Pons (tissue), 1 donor: ENCODE data around the gene ZDHHC7.
"Not testable (repeated sequence)": the region's sequence is repeated elsewhere in the genome, so short reads cannot be mapped to it uniquely, and the experiment has no call there.

Experiments
- DNase-seq: peaks from one replicate; pipeline ENCODE4 v3.0.0-alpha.2; 2016; ENCODE audit warnings: low spot score

Gene ZDHHC7, protein sequence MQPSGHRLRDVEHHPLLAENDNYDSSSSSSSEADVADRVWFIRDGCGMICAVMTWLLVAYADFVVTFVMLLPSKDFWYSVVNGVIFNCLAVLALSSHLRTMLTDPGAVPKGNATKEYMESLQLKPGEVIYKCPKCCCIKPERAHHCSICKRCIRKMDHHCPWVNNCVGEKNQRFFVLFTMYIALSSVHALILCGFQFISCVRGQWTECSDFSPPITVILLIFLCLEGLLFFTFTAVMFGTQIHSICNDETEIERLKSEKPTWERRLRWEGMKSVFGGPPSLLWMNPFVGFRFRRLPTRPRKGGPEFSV

DNA sequence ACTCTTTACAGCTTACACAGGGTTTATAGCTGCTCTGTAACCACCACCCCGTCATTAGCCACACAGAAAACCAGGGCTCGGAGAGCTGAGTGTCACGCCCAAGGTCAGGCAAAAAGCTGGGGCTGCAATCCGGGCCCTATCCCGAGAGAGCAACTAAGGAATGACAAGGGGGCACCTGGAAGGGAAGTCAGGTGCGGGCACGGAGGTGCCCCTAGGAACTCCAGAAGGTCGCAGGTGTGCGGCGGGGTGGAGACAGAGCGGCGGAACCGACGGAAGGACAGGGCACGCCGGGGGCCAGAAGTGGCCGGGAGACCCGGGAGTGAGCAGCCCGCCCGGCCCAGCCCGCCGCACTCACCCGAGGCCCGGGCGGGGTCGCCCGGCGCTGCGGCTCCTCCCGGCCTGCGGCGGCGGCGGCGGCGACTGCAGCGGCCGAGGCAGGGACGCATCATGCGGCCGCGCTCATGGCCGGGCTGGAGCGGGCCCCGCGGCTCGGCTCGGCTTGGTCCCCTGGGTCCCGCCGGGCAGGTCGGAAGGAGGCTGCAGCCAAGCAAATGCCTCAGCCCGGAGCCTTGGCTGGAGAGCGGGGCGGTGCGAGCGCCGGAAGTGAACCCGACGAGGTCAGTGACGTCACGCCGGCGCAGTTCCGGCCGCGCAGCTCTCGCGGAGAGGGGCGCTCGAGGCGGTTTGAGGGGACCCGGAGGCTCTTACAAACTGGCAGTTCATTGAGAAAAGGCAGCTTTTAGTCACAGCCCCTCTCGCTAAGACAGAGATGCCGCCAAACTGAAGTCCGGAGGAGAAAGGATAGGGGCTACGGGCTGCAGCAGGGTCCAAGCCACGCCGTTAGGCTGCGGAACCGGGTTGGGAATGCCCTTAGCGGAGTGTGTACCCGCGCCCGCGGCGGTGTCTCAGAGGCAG, at the start of gene ZDHHC7:
TSS of gene ZDHHC7 (minus strand) at position 605 of the 915 bp plus-strand sequence. CDS start 20,917 bp downstream, outside the sequence.
- DNase-seq = peak; percentile 79

DNA sequence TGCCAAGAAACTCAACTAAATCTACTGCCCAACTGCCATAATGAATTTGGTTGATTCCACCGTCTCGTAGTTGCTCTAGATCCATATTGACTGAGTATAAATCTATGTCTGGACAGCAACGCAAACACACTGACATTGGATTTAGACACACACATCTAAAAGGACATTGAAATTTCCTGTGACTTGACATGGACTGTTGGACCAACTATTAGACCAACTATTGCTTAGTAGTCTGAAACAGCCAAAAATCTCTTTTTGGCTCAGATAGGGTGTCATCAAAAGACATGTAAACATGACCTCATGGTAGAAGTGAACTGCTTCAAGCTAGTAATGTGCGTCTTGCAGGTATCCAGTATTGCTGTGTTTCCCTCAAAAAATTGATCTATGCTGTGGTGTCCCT, 47.6 kb upstream of the ZDHHC7 start:
- no peak for DNase-seq

DNA sequence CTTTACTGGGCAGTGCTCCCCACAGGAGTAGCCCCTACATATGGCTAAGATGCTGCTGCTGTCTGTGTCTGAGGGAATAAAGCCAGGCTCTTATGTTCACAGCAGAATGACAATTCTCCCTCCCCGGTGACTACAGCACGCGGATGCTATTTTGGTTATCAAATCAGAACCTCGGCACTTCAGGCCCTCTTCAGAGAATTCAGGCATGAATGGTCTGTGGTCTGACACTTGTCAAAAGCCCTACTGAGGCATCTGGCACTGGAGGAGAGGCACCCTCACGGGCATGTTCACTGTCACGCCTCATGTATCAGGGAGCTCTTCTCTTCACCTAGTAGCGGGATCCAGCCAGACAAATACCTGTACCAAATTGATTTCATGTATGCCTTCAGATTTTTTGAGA, 46.6 kb upstream of the ZDHHC7 start:
- no peak for DNase-seq

DNA sequence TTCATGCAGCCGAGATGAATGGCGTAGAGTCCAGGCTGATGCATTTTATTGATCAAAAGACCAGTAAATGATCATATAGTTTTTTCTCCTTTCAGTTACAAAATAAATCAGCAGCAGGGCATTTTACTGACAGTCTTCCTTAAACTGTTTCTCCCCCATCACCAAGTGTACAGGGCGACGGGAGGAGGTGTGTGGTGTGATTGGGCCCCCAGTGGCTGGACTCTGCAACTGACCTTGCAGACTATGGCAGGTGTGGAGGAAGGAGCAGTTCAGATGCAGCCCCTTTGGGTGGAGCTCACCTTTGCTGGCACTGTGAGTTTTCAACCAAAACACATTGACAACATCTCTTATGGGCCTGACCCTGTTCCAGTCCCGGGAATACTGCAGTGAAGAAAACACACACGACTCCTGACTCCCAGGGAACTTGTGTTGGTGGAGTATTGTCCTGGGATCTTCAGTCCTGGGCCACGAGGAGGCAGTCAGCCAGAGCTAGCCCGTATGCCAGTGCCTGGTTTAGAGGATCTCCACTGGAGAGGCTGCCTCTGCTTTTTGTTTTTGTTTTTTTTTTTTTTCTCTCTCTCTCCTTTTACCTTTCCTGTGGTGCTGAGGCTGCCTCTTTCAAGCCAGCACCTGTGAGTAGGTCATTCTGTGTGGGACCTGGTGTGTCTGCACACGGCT, 46.0 kb upstream of the ZDHHC7 start:
- DNase-seq = no peak

DNA sequence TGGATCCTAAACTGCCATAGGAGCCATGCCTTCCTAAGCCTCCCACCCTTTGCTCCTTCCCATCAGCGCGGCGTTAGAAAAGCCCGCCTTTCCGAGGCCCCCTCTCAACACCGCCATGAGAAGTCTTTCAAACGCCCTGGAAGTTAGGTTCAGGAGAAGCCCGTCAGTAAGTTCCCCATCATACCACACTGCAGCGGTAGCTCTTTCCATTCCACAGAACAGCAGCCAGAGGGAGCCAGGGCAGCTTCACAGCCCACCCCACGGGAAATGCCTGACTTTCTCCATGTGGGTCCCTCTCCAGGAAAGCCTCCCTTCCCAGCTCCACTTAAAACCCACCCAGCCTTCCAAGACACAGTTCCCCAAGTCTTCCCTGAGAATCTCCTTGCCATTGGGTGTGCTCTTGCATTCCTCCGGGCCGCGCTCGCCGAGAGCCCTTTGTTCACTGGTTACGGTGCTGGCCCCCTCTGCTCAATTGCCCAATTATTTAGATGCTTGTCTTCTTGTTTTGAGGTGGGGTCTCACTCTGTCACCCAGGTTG, 44.9 kb upstream of the ZDHHC7 start:
- peak; percentile 57 for DNase-seq

DNA sequence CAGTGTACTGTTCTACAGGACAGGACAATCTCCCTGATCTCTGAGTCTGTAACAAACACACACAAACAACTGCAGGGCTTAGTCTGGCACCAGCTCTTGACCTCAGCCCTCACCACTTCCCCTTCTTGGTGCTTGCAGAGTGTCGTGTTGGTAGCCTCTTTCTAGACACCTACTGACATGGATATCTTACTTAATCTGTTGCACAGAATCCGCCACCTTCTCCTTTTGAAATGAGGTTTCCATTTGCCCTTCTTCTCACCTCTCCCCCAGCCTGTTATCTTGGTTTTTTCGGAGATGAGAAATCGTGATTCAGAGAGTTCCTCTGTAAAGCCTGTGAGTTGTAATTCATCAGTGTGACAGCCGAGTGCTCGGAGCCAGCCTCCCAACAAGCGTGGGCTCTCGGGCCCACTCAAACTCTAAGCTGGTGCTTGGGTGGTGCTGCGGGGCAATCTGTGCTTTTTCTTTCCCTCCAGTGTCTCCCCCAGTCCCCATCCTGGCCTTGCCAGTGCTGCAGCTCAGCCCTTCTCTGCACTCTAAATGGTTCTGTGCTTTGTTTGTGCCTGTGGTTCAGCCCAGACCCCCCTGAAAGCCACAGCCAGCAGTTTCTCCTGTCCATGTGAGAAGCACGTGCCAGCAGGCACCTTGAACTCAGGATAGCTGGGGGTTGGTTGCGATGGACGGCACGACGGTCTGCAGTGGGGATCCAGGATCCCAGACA, 44.3 kb upstream of the ZDHHC7 start:
- DNase-seq = peak; percentile 83

DNA sequence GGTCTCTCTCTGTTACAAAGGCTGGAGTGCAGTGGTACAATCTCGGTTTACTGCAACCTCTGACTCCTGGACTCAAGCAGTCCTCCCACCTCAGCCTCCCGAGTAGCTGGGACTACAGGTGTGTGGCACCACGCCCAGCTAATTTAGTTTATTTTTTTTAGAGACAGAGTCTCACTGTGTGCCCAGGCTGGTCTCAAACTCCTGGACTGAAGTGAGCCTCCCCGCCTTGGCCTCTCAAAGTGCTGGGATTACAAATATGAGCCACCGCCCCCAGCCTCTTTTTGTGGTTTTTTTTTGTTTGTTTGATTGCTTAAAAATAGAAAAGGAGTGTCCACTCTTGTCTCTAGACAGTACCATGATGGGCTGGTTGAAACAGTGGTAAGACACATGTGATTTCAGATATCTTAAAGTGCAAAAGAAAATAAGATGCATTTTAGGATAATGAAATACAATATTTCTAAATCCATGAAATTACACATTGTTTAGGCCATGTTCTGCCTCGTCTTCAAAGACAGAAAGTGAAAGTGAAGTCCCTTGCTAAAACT, 43.7 kb upstream of the ZDHHC7 start:
- DNase-seq = no peak

DNA sequence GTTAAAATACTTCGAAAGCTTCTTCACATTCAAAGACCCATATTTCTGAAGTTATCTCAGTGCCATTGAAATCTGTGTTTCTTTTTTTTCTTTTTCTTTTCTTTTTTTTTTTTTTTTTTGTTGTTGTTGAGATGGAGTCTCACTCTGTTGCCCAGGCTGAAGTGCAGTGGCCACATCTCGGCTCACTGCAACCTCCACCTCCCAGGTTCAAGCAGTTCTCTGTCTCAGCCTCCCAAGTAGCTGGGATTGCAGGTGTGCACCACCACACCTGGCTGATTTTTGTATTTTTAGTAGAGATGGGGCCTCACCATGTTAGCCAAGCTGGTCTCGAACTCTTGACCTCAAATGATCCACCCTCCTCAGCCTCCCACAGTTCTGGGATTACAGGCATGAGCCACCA, 43.0 kb upstream of the ZDHHC7 start:
- DNase-seq = not testable (repeated sequence)

DNA sequence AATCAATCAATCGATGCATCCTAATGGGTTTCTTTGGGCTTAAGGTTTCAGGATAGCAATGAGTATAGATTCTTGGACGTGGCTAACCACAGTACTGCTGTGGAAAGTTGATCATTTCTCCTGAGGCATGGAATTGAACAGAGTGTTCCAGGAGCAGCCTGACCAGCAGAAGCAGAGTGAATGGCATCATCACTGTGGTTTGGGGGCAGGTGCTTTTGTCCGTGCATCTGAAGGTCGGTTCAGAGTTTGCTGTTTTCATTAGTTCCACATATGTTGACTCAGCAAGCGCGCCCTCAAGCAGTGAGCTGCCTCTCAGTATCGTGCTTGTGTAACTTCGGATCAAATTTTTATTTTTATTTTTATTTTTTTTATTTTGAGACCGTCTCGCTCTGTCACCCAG, 41.2 kb upstream of the ZDHHC7 start:
- no peak for DNase-seq

DNA sequence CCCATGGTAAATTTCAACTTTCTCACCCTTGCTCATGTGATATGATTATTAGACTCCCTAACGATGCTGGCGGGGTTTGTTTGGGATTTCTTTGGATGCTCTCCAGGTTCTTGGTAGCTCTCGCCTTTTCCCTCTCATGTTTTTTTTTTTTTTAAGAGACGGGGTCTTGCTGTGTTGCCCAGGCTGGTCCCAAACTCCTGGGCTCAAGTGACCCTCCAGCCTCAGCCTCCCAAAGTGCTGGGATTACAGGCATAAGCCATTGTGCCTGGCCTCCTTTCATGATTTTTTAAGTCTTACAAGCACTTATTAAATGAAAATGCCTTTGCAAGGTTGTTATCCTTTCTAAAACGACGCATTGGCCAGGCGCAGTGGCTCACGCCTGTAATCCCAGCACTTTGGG, 40.3 kb upstream of the ZDHHC7 start:
- no peak for DNase-seq

DNA sequence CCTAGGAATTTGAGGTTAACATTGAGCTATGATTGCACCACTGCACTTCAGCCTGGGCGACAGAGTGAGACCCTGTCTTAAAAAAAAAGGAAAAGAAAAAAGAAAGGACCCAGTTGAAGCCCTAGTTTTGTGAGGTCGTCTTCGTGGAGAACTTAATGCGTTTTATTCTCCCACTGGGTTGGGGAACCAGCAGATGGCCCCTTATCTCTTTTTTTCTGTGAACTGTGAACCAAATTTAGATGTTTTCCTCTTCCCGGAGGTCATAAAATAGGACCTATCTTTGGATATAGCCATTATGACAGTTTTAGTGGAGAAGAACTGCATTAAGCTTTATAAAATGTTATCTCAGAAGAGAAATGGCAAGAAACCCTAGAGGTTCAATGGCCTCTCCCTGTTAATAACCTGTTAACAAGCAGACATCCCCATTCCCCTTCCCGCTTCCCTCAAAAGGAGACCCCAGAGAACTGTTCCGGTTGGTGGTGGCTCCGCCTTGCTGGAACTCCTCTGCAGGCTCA, 39.8 kb upstream of the ZDHHC7 start:
- no peak for DNase-seq

DNA sequence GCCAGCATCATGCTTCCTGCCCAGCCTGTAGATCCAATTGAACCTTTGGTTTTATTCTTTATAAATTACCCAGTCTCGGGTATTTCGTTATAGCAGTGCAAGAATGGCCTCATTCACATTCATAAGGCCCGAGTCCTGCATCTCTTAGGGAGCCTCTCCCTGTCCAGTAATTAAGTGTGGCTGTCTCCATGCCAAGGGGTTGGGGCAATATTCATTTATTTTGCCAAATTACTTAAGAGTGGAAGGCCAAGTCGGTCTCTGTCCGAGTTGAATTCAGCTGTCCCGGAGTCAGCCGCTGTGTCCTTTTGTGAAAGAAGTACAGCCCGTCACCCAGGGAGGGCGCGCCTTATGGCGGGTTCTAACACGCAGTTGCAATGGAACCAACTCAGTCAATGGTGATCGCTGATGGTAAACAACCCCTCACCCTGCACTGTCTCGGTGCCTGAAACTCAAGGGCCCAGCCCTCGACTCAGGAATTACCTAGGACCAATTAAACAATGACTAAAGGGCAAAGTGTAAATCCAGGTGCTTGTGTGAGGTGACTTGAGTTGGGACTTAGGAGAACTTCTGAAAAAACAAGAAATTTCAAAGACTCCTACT, 38.5 kb upstream of the ZDHHC7 start:
- no peak for DNase-seq

DNA sequence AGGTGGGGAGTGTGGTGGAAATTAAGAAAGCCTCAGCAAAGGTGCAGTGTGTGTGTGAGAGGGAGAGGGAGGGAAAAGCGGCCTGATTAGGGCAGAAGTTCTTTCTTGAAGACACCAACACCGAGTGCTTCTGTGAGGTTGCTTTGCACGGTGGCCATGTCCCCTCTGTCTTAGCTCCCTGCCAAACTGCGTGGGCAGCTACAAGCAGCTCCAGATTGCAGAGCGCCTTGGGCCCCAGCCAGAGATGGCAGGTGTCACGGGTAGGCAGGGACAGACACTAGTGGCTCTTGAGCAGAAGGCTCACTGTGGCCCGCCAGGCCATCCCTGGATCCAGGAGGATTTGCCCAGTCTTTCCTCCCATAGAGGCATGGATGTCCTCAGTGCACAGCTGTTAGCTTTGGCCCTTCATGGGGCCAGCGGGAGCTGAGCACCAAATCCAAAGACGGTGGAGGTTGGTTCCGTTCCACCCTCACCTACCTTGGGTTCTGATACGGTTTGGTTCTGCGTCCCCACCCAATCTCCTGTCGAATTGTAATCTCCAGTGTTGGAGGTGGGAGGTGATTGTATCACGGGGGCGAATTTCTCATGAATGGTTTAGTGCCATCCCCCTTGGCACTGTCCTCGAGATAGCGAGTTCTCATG, 37.7 kb upstream of the ZDHHC7 start:
- no peak for DNase-seq

DNA sequence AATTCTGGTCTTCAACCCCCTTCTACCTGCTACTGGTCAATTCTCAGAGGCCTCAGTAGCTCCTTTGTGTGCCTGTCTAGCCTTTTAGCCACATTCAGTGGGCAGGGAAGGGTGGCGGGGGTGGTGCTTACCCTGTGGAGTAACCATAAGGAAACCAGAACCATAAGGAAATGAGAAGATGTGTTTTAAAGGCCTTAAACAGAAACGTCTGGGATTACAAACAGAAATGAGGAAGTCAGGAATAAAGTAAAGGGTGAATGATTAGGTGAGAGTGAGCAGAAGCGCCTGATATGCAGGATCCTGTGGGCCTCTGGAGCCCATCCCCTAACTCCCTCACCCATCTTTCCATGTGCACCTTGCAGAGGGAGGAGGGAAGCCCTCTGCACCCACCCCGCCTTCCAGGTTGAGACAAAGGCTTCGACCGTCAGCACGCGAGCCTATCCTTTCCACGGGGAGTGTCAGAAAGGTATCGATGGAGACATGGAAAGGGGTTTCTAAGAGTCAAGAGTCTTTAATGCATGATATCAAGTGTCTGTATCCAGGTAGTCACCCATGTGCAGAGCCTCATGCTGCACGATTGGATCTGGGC, 36.6 kb upstream of the ZDHHC7 start:
- DNase-seq = no peak

DNA sequence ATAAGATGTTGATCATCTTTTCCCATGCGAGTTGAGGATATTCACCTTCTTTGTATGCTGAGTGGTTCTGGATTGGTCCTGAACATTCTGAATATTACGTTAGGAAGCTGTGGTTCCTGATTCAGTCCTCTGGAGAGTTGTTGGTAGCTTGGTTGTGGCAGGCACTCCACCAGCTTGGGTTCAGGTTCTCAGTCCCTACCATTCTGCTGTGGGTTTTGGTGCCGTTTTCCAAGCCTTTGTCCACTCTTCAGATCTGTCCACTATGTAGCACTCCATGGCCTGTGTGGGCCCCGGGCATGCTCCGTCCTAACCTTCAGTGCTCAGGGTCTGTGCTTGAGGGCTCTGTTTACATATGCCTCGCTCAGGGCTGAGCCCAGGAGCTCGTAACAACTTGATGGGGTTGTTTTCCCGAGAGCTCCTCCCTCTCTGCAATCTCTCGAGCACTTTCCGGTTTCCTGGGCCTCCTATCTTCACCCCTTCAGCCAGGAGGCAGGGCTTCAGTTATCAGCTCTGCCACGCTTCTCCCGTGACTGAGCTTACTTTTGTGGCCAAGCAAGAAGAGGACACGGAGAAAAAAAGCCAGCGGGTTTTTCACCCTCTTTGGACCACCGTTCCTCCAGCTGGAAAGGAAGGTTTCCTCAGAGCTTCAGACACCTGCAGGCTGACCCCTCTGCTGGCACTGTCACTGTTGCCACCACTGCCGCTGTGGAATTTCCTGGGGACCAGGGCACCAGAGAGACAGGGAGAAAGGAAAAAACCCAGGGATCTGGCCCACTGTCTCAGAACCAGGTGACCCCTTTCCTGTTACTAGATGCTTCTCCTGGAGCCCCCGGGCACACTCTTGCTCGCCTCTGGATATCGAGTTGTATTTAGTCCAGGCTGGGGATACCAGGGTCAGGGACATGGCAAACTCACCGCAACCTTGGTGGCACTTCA, 35.9 kb upstream of the ZDHHC7 start:
- DNase-seq = no peak

DNA sequence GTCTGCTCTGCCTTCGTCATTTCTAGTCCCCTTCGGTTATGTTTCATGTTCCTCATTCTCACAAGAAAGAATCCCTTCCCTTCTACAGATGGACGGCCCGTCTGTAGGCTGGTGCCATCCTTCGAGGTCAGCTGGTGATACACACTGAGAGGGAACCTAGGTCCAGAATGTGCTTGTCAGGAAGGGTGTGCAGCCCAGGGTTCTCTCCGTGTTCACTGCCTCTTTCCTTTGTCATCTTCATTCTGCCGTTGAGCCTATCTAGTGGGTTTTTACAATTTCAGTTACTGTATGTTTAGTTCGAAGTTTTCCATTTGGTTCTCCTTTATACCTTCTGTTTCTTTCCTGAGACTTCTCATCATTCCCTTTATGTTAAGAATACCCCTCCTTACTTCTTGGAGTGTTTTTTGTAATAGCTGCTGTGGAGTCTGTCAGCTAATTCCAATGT, 35.2 kb upstream of the ZDHHC7 start:
- peak; percentile 63 for DNase-seq

DNA sequence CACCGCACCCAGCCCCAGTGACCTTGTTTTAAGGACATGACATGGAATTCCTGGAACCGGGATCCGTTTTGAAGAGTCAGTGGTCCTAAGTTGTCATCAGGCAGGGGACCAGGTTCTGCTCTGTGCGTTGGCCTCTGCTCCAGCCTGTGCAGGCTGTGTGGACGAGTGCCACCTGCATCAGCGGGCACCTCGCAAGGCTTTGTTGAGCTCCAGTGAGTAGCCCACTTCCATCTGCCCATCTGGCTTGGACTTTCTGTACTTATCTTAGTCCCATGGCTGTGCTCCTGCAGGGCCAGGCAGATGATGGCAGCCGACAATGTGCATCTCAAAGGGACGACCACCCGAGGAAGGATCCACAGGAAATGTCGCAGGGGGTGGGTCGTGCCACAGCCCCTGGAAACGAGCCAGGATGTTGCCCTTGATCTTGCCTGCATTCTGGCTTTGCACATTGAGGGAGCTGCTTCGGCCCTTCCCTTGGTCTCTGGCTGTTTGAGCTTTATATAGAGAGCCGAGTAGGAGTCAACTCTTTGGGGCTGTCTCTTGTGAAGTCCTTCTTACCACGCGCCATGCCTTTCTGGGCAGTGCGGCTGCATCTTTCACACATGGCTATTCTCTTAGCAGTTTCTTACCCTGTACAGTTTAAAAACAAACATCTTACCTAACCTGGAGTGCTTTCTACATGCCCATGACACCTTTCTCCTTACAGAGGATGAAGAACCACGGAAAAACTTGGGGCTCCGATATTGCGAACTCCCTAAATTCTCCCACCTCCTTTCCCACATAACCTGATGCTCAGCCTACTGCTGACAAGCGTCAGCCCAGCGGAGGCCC, 34.5 kb upstream of the ZDHHC7 start:
- no peak for DNase-seq

DNA sequence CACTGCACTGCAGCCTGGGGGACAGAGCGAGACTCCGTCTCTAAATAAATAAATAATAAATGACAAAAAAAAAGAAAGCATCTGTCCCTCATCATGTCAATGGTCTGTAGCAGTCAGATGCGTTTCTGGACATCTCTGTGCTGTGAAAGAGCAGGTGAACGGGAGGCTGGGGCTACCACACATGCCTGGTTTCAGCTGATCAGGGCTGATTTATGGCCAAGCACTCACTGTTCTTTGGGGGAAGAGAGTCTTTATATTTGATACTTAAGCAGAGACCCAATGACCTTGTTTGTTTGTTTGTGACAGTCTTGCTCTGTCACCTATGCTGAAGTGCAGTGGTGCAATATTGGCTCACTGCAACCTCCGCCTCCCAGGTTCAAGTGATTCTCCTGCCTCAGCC, 33.7 kb upstream of the ZDHHC7 start:
- DNase-seq = no peak
